Endodermal cell (in vitro differentiated cells): Measurements from ENCODE around the gene SEC22A. TPM values are rescaled to one million over a fixed set of nuclear protein-coding genes. Genes with fewer than 3 reads are reported as not detected.

Experiments used
- DNase-seq: peaks from one replicate; pipeline ENCODE4 v3.0.0-alpha.2; 2017
- H3K27ac ChIP-seq: 2 replicates; pipeline ENCODE4 v1.5.1; 2013; ENCODE audit warnings: mild to moderate bottlenecking, low read depth, low read length, moderate library complexity
- H3K27me3 ChIP-seq: 2 replicates; pipeline ENCODE4 v1.6.1; 2013; ENCODE audit warnings: mild to moderate bottlenecking, low read length, moderate library complexity; ENCODE audit not compliant: insufficient read depth, control insufficient read depth, poor library complexity, severe bottlenecking
- H3K36me3 ChIP-seq: 2 replicates; pipeline ENCODE4 v1.7.0; 2013; ENCODE audit warnings: mild to moderate bottlenecking, low read length, moderate library complexity; ENCODE audit not compliant: control insufficient read depth, insufficient read depth
- H3K4me1 ChIP-seq: one replicate; pipeline ENCODE4 v1.7.0; 2013; ENCODE audit warnings: low read length; ENCODE audit not compliant: control insufficient read depth, insufficient read depth
- H3K4me3 ChIP-seq: 2 replicates; pipeline ENCODE4 v1.5.1; 2013; ENCODE audit warnings: mild to moderate bottlenecking, low read length, moderate library complexity
- H3K9ac ChIP-seq: 2 replicates; pipeline ENCODE4 v1.6.1; 2013; ENCODE audit warnings: mild to moderate bottlenecking, low read length, moderate library complexity; ENCODE audit not compliant: poor library complexity, severe bottlenecking; ENCODE audit errors: extremely low read depth
- H3K9me3 ChIP-seq: 2 replicates; pipeline ENCODE4 v1.6.1; 2013; ENCODE audit warnings: mild to moderate bottlenecking, low read length, moderate library complexity; ENCODE audit not compliant: control insufficient read depth
- H3K27ac Mint-ChIP-seq: 2 replicates; pipeline ENCODE4 v1.8.0; 2020; ENCODE audit warnings: mixed read lengths
- H3K27me3 Mint-ChIP-seq: 2 replicates; pipeline ENCODE4 v1.8.0; 2021; ENCODE audit warnings: mild to moderate bottlenecking, mixed read lengths; ENCODE audit not compliant: insufficient read depth
- H3K36me3 Mint-ChIP-seq: 2 replicates; pipeline ENCODE4 v1.8.0; 2020; ENCODE audit warnings: low read depth, mixed read lengths
- H3K4me1 Mint-ChIP-seq: 2 replicates; pipeline ENCODE4 v1.8.0; 2020; ENCODE audit warnings: mixed read lengths
- H3K4me3 Mint-ChIP-seq: 2 replicates; pipeline ENCODE4 v1.8.0; 2020; ENCODE audit warnings: mild to moderate bottlenecking, moderate library complexity, mixed read lengths
- H3K9me3 Mint-ChIP-seq: 2 replicates; pipeline ENCODE4 v1.8.0; 2020; ENCODE audit warnings: mild to moderate bottlenecking, mixed read lengths
- WGBS, 2 experiments: methylation state at CpG; one replicate each; pipeline versions ENCODE4 v1.1.5 to v1.1.7; 2013; ENCODE audit warnings: missing lambda C conversion rate in 2 of 2, mixed read lengths in 1 of 2; ENCODE audit not compliant: insufficient coverage in 1 of 2, insufficient read length in 1 of 2; 5-methylcytosine and 5-hydroxymethylcytosine counted together
- total RNA-seq, 2 donors: library from RNA; stranded (reverse); fragmentation: NEBNext Ultra II Directional in 1 of 2; extraction: Animal tissue kit (Norgen Biotek cat#: 25700) in 1 of 2; gene quantifications; 2 replicates in 1 of 2; 3 replicates in 1 of 2; pipeline ENCODE4 v1.2.1, GENCODE V29; 2021
- TF ChIP-seq, protein P1 (sequence below): fragments of 200-600 bp; sonication (generic); conservative IDR thresholded peaks from 2 replicates; pipeline ENCODE4 v1.5.0; 2021; ENCODE audit warnings: antibody characterized with exemption, mild to moderate bottlenecking

The SEC22A gene
- total RNA-seq, 2 donors from 2014 or later = 19.5 to 21.8 TPM

DNA sequence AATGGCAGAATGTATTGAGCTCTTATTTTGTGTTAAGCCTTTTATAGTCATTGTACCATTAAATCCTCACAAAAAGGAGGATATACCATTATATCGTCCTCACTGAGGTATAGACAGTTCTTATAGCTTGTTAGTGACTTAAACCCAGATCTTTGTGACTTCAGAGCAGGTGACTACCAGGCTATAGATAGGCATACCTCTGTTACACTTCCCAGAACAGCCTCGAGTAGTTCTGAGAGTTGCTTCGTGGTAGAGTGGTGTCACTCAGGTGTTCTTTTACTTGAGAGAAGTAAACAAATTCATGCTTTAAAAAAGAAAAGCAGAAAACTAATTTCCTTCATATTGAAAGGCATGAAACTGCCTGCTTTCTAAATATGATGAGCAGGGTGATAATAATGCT is 59.9 kb downstream of the SEC22A start:
- Mint-ChIP-seq H3K36me3 (peaks cover 31% of the 10 kb centered on the region), H3K27me3 (no peaks in the 10 kb centered on the region), H3K9me3 (peaks cover 13% of the 10 kb centered on the region), H3K27ac (no peak overlapping the region), H3K4me3 (no peak overlapping the region), H3K4me1 (peaks cover 18% of the 10 kb centered on the region)
- TF ChIP-seq, protein P1, sequence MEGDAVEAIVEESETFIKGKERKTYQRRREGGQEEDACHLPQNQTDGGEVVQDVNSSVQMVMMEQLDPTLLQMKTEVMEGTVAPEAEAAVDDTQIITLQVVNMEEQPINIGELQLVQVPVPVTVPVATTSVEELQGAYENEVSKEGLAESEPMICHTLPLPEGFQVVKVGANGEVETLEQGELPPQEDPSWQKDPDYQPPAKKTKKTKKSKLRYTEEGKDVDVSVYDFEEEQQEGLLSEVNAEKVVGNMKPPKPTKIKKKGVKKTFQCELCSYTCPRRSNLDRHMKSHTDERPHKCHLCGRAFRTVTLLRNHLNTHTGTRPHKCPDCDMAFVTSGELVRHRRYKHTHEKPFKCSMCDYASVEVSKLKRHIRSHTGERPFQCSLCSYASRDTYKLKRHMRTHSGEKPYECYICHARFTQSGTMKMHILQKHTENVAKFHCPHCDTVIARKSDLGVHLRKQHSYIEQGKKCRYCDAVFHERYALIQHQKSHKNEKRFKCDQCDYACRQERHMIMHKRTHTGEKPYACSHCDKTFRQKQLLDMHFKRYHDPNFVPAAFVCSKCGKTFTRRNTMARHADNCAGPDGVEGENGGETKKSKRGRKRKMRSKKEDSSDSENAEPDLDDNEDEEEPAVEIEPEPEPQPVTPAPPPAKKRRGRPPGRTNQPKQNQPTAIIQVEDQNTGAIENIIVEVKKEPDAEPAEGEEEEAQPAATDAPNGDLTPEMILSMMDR = no peak
- Histone ChIP-seq H3K27me3 (no peaks in the 10 kb centered on the region), H3K9me3 (peaks cover 17% of the 10 kb centered on the region), H3K4me1 (no peaks in the 10 kb centered on the region), H3K27ac (no peak overlapping the region), H3K4me3 (no peak overlapping the region), H3K9ac (no peak overlapping the region), H3K36me3 (peaks cover 7% of the 10 kb centered on the region)
- DNase-seq = no peak
- 83 to 98% methylated on average over 1 to 3 of the region's 3 CpGs for WGBS, 2 experiments

DNA sequence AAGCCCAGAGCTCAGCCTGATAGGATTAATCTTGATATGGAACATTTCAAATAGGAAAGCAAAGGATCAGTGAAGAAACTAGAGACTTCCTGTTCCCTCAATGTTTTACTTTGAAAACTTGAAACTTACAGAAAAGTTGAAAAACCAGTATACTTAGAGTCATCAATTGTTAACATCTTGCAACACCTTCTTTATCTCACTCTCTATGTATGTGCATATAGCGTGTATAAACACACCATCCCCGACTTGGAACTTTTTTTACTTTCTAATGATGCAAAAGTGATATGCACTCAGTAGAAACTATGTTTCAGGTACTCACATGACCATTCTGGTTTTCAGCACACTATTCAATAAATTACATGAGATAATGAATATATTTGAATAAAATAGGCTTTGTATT is 60.5 kb downstream of the SEC22A start:
- 100% methylated on average over 1 to 2 of the region's 2 CpGs for WGBS, 2 experiments
- peaks cover 36% of the 10 kb centered on the region for H3K36me3 Mint-ChIP-seq
- Histone ChIP-seq H3K27ac (no peak overlapping the region), H3K27me3 (no peaks in the 10 kb centered on the region), H3K9ac (no peak overlapping the region), H3K4me1 (no peaks in the 10 kb centered on the region), H3K36me3 (peaks cover 12% of the 10 kb centered on the region), H3K9me3 (peaks cover 21% of the 10 kb centered on the region), H3K4me3 (no peak overlapping the region)
- peaks cover 18% of the 10 kb centered on the region for H3K9me3 Mint-ChIP-seq
- no peak overlapping the region for H3K4me3 Mint-ChIP-seq
- no peak for DNase-seq
- H3K27me3 Mint-ChIP-seq = no peaks in the 10 kb centered on the region
- TF ChIP-seq, protein P1 = no peak
- H3K4me1 Mint-ChIP-seq = peaks cover 18% of the 10 kb centered on the region
- H3K27ac Mint-ChIP-seq = no peak overlapping the region

DNA sequence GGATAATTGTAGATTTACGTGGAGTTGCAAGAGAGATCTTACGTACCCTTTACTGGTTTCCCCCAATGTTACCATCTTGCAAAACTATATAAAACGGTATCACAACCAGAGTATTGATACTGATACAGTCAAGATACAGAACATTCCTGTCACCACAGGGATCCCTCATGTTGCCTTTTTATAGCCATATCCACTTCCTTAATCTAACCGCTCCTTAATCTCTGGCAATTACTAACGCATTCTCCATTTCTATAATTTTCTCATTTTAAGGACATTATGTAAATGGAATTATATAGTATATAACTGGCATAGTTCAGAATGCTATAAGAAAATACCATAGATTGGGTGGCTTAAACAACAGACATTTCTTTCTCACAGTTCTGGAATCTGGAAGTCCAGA is 61.1 kb downstream of the SEC22A start:
- Histone ChIP-seq H3K4me3 (no peak overlapping the region), H3K27ac (no peak overlapping the region), H3K4me1 (no peaks in the 10 kb centered on the region), H3K27me3 (no peaks in the 10 kb centered on the region), H3K9ac (no peak overlapping the region), H3K36me3 (peaks cover 12% of the 10 kb centered on the region), H3K9me3 (peaks cover 21% of the 10 kb centered on the region)
- peaks cover 18% of the 10 kb centered on the region for H3K4me1 Mint-ChIP-seq
- peaks cover 42% of the 10 kb centered on the region for H3K36me3 Mint-ChIP-seq
- WGBS, 2 experiments = 91 to 96% methylated on average over 3 to 4 of the region's 5 CpGs
- H3K4me3 Mint-ChIP-seq = no peak overlapping the region
- H3K27ac Mint-ChIP-seq = no peak overlapping the region
- TF ChIP-seq, protein P1 = no peak
- H3K27me3 Mint-ChIP-seq = no peaks in the 10 kb centered on the region
- no peak for DNase-seq
- peaks cover 20% of the 10 kb centered on the region for H3K9me3 Mint-ChIP-seq
